ENCODE results near the gene ANKRD40.

ANKRD40 gene

GRCh38 chr17:50668025-50668837 is 39.5 kb downstream of the ANKRD40 start:
- DNase-seq (ENCODE audit: low read depth in 2 of 2) = no peak

- DNase-seq (ENCODE audit: low read depth in 2 of 2) = no peak
Observed at GRCh38 chr17:50667259-50668024, 40.3 kb downstream of the ANKRD40 start.

- no peak for DNase-seq (ENCODE audit: low read depth in 2 of 2)
Observed at GRCh38 chr17:50666316-50666715, 41.4 kb downstream of the ANKRD40 start.

- no peak for DNase-seq (ENCODE audit: low read depth in 2 of 2)
Observed at GRCh38 chr17:50665838-50666237, 41.9 kb downstream of the ANKRD40 start.

GRCh38 chr17:50664788-50665458 is 42.8 kb downstream of the ANKRD40 start:
- no peak for DNase-seq (ENCODE audit: low read depth in 2 of 2)

GRCh38 chr17:50663812-50664374 is 43.8 kb downstream of the ANKRD40 start:
- no peak for DNase-seq (ENCODE audit: low read depth in 2 of 2)

GRCh38 chr17:50662632-50663225 is 45.0 kb downstream of the ANKRD40 start:
- no peak for DNase-seq (ENCODE audit: low read depth in 2 of 2)

- peak; percentile 6 to 32 for DNase-seq (ENCODE audit: low read depth in 2 of 2)
Observed at GRCh38 chr17:50661795-50662391, 45.8 kb downstream of the ANKRD40 start.

- DNase-seq (ENCODE audit: low read depth in 2 of 2) = no peak
Observed at GRCh38 chr17:50661348-50661747, 46.4 kb downstream of the ANKRD40 start.

GRCh38 chr17:50660887-50661345 is 46.8 kb downstream of the ANKRD40 start:
- DNase-seq (ENCODE audit: low read depth in 2 of 2) = no peak

- no peak for DNase-seq (ENCODE audit: low read depth in 2 of 2)
Observed at GRCh38 chr17:50660042-50660886, 47.5 kb downstream of the ANKRD40 start.

GRCh38 chr17:50659179-50659578 is 48.5 kb downstream of the ANKRD40 start:
- DNase-seq (ENCODE audit: low read depth in 2 of 2) = no peak

GRCh38 chr17:50658616-50659015 is 49.1 kb downstream of the ANKRD40 start:
- no peak for DNase-seq (ENCODE audit: low read depth in 2 of 2)

- DNase-seq (ENCODE audit: low read depth in 2 of 2) = no peak
Observed at GRCh38 chr17:50657627-50658026, 50.1 kb downstream of the ANKRD40 start.

GRCh38 chr17:50657054-50657453 is 50.7 kb downstream of the ANKRD40 start:
- no peak for DNase-seq (ENCODE audit: low read depth in 2 of 2)

GRCh38 chr17:50656509-50656908 is 51.2 kb downstream of the ANKRD40 start:
- DNase-seq (ENCODE audit: low read depth in 2 of 2) = no peak

GRCh38 chr17:50653738-50654137 is 54.0 kb downstream of the ANKRD40 start:
- no peak for DNase-seq (ENCODE audit: low read depth in 2 of 2)

GRCh38 chr17:50651661-50652060 is 56.1 kb downstream of the ANKRD40 start:
- DNase-seq (ENCODE audit: low read depth in 2 of 2) = no peak

- DNase-seq (ENCODE audit: low read depth in 2 of 2) = no peak
Observed at GRCh38 chr17:50649042-50649908, 58.4 kb downstream of the ANKRD40 start.
